NCI-H1048 (cell line): ENCODE results near the gene CALHM3.

Source experiments
- DNase-seq: peaks from one replicate; lab custom pipeline; 2025; lab: John Stamatoyannopoulos, UW

Gene CALHM3

GRCh38 chr10:103474077-103474476 is 5.0 kb downstream of the CALHM3 start:
- no peak for DNase-seq

GRCh38 chr10:103473261-103473671 is 5.8 kb downstream of the CALHM3 start:
- no peak for DNase-seq

GRCh38 chr10:103472005-103472404 is 7.0 kb downstream of the CALHM3 start:
- DNase-seq: no peak

GRCh38 chr10:103470761-103471653 is 8.0 kb downstream of the CALHM3 start:
- DNase-seq: no peak

GRCh38 chr10:103469201-103469600 is 9.8 kb downstream of the CALHM3 start:
- no peak for DNase-seq

GRCh38 chr10:103467406-103467805 is 11.6 kb downstream of the CALHM3 start:
- DNase-seq: no peak

- DNase-seq: no peak
Observed at GRCh38 chr10:103466734-103467133, 12.3 kb downstream of the CALHM3 start.

- DNase-seq: no peak
Observed at GRCh38 chr10:103465411-103466179, 13.4 kb downstream of the CALHM3 start.

- no peak for DNase-seq
Observed at GRCh38 chr10:103463499-103463898, 15.5 kb downstream of the CALHM3 start.

- DNase-seq: no peak
Observed at GRCh38 chr10:103459615-103460014, 19.4 kb downstream of the CALHM3 start.

GRCh38 chr10:103458720-103459119 is 20.3 kb downstream of the CALHM3 start, which contains the start of gene CALHM1:
Gene CALHM1, minus strand, starts transcription at chr10:103458900. Its CDS starts 149 bp downstream, at chr10:103458751.
- DNase-seq: no peak

GRCh38 chr10:103457896-103458583 is 21.0 kb downstream of the CALHM3 start:
- DNase-seq: no peak

GRCh38 chr10:103457176-103457712 is 21.8 kb downstream of the CALHM3 start:
- DNase-seq: no peak

GRCh38 chr10:103456074-103456660 is 22.9 kb downstream of the CALHM3 start:
- DNase-seq: no peak

GRCh38 chr10:103455235-103455634 is 23.8 kb downstream of the CALHM3 start:
- DNase-seq: no peak

GRCh38 chr10:103454026-103454425 is 25.0 kb downstream of the CALHM3 start:
- no peak for DNase-seq

- no peak for DNase-seq
Observed at GRCh38 chr10:103452506-103453230, 26.4 kb downstream of the CALHM3 start.

- no peak for DNase-seq
Observed at GRCh38 chr10:103451831-103452505, 27.1 kb downstream of the CALHM3 start, which contains the start of gene CALHM2. Gene CALHM2, minus strand, starts transcription at chr10:103452370. Its CDS starts 2,429 bp downstream, at chr10:103449941.

GRCh38 chr10:103451091-103451813 is 27.8 kb downstream of the CALHM3 start:
- DNase-seq: no peak
